IPS DF 19.7 (cell line): ENCODE data around the gene GATA2.

Experiments used
- DNase-seq: peaks from one replicate; pipeline ENCODE4 v3.0.0-alpha.2; 2013; ENCODE audit warnings: low read depth, low spot score

GATA2 gene

DNA sequence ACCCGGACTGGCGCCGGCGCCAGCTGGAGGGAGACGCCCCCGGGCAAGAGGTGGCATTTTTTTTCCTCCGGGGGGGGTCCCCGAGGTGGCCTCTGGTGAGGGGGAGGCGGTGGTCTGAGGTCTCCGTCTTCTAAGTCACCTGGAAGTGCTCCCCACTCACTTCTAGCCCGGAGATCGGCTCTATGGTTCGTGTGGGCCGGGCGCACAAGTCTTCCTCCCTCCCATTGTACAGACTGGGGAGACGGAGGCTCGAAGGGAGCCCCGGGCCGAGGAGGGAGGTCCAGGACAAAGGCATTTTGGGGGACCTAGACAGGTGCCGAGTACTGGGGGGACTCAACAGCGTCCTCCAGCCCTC, 4.4 kb downstream of the GATA2 start:
- DNase-seq = no peak

DNA sequence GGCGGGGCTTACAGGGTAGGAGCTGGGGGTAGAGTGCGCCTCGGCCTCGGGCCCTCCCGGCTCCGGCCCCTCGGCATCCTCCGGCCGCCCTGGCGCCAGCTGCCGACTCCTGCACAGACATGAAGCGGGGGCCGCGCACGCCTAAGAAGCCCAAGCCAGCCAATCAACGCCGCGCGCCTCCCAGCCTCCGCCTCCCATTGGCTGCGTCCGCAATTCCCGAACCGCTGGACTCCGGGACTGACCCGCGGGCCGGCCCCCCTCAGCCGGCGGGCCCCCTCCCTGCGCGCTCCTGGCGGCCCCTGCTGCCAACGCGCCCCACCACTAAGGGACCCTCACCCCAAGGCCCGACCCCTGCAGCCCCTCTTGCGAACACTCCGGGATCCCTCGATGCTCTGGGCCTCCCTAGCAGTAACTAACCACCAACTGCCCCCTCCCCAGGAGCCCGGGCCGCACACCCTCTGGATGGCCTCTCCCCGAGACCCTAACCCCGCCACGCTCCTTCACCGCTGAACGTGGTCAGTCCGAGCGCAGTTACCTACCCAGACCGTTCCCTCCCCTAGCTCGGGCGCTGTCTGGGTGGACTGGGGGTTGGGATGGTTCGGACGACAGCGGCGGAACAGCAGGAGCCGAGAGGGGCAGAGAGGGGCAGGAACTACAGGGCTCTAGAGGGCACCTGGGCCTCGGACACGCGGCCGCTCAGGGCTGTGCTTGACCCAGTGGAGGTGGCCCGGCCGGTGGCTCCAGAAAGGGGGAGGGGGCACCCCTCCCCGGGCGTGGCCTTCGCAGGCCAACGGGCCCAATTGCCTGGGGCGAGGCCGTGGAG, 5.0 kb downstream of the GATA2 start:
- no peak for DNase-seq

DNA sequence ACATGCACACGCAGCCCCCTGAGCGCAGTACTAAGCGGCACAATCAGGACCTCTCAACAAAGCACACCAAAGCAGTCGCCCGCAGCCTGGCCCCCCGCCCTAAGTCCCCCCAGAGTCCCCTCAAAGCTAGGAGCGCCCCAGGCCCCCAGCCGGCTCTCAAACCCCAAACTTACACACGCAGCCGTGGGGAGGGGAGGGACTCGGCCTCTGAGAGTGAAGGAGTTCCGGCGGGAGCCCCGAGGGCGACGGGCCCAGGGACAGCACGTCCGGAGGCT, 5.5 kb downstream of the GATA2 start:
- DNase-seq = no peak

GRCh38 chr3:128486681-128487537, 6.1 kb downstream of the GATA2 start:
- no peak for DNase-seq

GRCh38 chr3:128486205-128486628, 6.8 kb downstream of the GATA2 start:
- no peak for DNase-seq

GRCh38 chr3:128485282-128486204, 7.5 kb downstream of the GATA2 start:
- no peak for DNase-seq

DNA sequence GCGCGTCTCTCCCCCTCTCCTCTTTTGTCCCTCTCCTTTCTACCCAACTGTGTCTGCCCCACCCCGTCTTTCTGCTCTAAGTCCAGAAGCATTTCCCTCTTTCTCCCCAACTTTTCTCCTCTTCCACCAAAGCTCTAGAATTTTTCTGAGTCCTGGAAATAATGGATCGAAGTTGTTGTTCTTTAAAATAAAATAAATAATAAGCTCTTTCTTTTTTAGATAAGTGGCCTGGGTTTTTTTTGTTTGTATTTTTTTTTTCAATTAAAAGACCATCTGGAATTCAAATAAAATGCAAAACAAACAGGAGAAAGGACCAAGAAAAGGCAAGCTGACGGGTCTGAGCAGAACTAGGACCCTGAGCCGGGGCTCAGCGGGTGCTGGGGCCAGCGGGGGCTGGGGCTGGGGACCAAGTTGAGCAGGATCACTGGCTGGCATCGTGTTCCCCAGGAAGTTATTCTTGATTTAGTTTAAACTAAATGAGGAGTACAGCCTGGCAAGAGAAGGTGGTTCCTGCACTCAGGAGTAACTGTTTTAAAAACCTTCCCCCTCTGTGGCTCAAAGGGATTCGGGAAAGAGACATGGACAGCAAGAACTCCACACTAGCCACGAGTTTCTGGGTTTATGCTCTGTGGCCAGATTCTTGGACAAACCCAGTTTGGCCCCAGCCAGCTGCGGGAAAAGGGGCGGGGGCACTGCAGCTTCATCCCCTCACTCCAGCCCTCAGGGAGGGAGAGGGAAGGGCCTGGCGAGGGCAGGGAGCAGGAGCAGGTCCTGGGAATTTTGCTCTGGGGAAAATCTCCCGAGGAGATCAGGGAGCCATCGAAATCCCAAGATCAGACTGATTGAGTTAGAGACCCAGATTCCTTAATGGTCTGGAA, 8.4 kb downstream of the GATA2 start:
- DNase-seq = no peak

- no peak for DNase-seq
Measured at GRCh38 chr3:128483657-128484403, 9.2 kb downstream of the GATA2 start.

DNA sequence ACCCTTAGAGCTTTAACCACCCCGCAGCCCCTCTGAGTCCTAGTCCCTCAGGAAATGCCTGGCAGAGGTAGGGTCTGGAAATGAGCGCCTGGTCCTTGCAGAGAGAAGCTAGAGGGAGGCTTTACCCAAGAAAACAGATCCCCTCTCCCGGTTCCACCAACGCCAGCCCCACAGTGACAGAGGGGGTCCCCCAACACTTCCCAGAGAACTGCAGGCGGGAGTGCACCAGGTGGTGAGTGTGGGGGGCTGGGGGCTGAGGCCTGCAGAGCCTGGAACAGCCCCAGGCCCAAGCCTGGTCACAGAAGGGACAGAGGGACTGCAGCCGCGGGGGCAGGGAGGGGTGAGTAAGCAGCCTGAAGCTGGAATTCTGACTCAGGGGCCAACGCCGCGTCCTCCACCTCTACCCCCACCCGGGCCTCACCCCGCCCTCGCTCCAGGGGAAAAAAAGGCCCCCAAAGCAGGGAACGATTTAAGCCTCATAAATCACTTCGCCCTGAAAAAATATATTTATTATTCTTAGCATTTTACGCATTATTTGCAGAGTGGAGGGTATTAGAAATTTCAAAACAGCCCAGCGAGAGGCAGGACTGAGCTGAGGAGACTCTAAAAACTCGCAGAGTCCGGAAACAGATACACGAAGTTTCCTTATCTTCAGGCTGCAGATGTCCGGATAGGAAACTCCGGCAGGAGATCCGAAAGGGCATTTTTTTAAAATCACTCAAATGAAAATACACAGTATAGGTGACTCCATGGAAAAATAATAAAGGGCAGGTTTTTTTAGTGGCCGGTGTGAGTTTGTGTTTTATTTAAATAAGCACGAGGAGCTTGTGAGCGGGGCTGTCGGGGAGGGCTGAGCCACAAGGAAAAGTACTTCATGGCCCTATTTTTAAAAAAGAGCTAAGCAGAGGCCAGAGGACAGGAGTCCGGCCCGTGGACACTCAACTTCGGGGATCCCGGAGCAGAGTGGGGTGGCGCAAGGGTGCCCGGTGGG, 10.0 kb downstream of the GATA2 start:
- no peak for DNase-seq

DNA sequence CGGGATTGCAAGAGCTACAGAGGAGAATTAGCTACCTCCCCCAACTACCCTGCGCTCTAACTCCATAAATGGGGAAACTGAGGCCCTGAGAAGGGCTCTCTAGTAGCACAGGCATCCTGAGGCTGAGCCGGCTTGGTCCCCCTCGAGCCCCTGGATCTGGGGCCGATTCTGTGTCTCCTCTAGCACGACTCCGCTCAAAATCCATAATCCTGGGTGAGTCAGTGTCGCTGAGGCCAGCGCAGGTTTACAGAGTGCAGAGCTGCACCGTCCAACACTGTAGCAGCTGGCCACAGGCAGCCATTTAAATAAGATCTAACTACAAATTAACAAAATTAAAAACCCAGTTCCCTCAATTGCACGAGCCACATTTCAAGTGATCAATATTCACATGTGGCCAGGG, 10.8 kb downstream of the GATA2 start:
- DNase-seq = no peak

DNA sequence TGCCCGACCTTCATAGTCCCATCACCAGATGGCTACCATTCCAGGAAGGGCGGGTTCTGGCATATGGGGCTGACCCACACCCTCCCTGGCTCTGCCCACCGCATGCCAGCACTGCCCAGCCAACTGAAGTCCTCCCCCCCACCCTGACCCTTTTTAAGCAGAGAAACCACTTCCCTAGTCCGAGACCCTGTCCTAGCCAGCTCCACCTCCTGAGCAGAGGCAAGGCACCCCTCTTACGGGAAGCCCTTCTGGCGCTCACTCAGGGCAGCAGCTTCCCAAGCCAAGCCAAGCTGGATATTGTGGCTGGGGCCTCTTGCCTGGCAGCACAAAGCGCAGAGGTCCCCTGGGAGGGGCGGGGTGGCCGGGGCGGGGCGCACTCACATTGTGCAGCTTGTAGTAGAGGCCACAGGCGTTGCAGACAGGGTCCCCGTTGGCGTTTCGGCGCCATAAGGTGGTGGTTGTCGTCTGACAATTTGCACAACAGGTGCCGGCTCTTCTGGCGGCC, 11.5 kb downstream of the GATA2 start:
- DNase-seq = no peak

DNA sequence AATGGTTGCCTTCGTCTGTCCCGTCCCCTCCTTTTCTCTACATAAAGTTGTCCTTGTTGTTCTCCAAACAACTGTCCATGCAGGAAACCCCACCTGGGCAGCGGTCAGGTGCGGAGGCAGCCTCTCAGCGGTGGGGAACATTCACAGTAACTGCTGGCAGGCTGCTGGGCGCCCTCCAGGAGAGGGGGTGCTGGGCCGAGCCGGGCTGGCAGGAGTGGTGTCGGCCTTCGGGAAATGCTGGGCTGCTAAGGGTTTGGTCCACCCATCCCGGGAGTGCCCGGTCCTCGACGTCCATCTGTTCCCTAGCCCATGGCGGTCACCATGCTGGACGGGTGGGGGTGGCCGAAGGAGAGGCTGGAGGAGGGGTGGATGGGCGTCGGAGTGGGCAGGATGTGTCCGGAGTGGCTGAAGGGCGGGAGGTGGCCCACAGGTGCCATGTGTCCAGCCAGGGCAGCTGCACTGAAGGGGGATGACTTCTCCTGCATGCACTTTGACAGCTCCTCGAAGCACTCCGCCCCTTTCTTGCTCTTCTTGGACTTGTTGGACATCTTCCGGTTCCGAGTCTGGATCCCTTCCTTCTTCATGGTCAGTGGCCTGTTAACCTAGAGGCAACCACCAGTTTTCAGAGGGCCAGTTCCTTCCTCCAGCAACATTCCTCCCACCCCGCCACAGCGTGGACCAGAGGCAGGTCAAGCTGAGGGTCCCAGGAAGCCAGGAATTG, 12.1 kb downstream of the GATA2 start:
- no peak for DNase-seq

GRCh38 chr3:128480278-128480677, 12.7 kb downstream of the GATA2 start:
- no peak for DNase-seq

DNA sequence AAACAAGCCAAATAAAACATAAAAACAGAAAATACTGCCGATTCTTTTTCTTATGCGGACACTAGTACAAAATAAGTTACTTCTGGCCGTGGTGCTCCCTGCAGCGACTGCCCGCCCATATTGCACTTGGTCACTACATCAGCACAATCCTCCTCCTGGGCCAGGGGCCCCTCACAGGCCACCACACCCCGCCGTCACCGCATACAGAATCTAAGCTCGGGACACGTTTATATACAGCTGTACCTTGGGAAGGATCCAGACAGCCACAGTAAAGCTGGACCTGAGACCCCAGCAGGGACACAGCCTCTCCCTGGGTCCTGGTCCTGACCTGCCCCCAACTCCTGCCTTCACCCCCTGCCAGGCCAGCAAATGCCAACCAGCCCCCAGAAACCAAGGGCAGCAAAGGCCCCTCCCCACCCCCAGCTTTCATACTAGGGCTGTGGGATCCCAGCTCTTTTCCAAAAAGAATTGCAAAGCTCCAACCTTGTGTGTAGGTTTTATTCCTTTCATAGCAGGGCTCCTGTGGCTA, 13.4 kb downstream of the GATA2 start:
- no peak for DNase-seq

GRCh38 chr3:128478576-128479506, 14.2 kb downstream of the GATA2 start:
- DNase-seq = no peak

DNA sequence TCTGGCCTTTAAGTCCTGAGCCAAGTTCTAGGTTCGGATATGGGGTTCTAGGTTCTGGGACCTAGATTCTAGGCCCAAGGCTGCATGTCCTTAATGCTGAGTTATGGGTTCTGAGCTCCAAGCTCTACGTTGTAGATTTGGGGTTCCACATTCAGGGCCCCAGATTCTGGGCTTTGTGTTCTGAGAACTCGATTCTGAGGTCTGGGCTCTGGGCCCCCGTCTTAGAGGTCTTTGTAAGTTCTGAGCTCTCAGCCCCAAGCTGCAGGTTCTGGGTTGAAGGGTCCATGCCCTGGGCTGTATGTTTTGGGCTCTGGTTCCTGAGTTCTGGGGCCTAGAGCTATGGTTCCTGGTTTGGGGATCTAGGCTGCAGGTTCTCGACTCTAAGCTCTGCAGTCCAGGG, 16.3 kb downstream of the GATA2 start:
- no peak for DNase-seq

DNA sequence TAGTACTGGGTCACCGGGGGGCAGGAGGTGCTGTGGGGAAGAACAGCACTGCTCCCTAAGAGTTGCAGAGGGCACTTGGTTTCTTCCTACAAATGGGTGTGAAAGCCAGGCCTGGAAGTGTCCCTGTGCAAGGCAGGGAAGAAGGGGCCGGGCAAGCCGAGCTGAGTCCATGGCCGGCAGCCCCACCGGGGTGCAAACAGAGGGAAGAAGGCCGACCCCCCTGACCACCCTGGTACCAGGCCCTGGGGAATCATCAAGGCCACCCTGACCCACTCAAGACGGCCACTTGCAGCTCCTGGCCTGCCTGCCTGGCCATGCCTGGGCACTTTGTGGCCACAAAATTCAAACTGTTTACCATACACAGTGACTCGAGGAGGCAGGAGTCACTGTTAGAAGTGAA, 17.6 kb downstream of the GATA2 start:
- no peak for DNase-seq
